Mucosa of descending colon (tissue), 3 donors: Measurements from ENCODE around the gene POU2F2. TPM values are rescaled to one million over a fixed set of nuclear protein-coding genes. Genes with fewer than 3 reads are reported as not detected.

Experiments used
- ATAC-seq: fragments of 200-7000 bp; cut with Tn5 transposase; one replicate; pipeline ENCODE4 v1.9.1; 2020; ENCODE audit warnings: mild to moderate bottlenecking, moderate library complexity
- DNase-seq, 3 donors: peaks; one replicate each; pipeline ENCODE4 v3.0.0-alpha.2; 2020
- H3K36me3 ChIP-seq: fragments of 200-600 bp; one replicate; pipeline ENCODE4 v1.8.0; 2021; ENCODE audit warnings: low read depth, mild to moderate bottlenecking
- H3K4me1 ChIP-seq: fragments of 200-600 bp; one replicate; pipeline ENCODE4 v1.8.0; 2021; ENCODE audit warnings: low read depth, mild to moderate bottlenecking
- H3K4me3 ChIP-seq: fragments of 200-600 bp; one replicate; pipeline ENCODE4 v1.8.0; 2021; ENCODE audit warnings: mild to moderate bottlenecking
- H3K9me3 ChIP-seq: fragments of 200-600 bp; one replicate; pipeline ENCODE4 v1.8.0; 2021; ENCODE audit warnings: mild to moderate bottlenecking
- CTCF ChIP-seq: fragments of 200-600 bp; IDR thresholded peaks from one replicate; pipeline ENCODE4 v1.8.0; 2022; ENCODE audit warnings: antibody characterized with exemption, mild to moderate bottlenecking
- intact Hi-C, 2 donors: fragments of 100-400 bp; cut with DNase I in 1 of 2; cut with micrococcal nuclease in 1 of 2; formaldehyde crosslinking; loops; one replicate each; pipeline versions ENCODE4 v1.11.0 to v1.11.1; 2022; cut with DNase I, micrococcal nuclease
- total RNA-seq, 3 donors: library from RNA; stranded (reverse); fragmentation: NEBNext Ultra II Directional in 2 of 3; extraction: Animal tissue kit (Norgen Biotek cat#: 25700) in 2 of 3; gene quantifications; one replicate each; pipeline versions ENCODE4 v1.2.1 to v1.2.4, GENCODE V29; 2021 to 2023
- donor health status: DM: no; HTN: no; CAD: no; lungs with moderate emphysema.
- donor health status: DM: no; HTN: no; CAD: no.
- donor health status: DM: no; HTN: yes; CAD: no.

Gene POU2F2
- total RNA-seq, 3 donors from 2014 or later = 3.9 to 6.8 (median 6.1) TPM

GRCh38 chr19:42088471-42089190 lies 43.6 kb downstream of the POU2F2 start:
- no peak for TF ChIP-seq CTCF
- Histone ChIP-seq H3K4me1 (peaks cover 13% of the 10 kb centered on the region), H3K4me3 (no peak overlapping the region), H3K9me3 (no peaks in the 10 kb centered on the region), H3K36me3 (no peaks in the 10 kb centered on the region)
- ATAC-seq = no peak
- no peak for DNase-seq
- intact Hi-C loops = no loop called here

- intact Hi-C loops = no loop called here
- Histone ChIP-seq H3K36me3 (no peaks in the 10 kb centered on the region), H3K9me3 (no peaks in the 10 kb centered on the region), H3K4me1 (peaks cover 14% of the 10 kb centered on the region), H3K4me3 (no peak overlapping the region)
- no peak for TF ChIP-seq CTCF
- DNase-seq (no peak), ATAC-seq (no peak)
These were observed 45.3 kb downstream of the POU2F2 start for GRCh38 chr19:42086770-42087550.

GRCh38 chr19:42086188-42086736 lies 46.0 kb downstream of the POU2F2 start:
- no peaks in the 10 kb centered on the region for H3K9me3 ChIP-seq
- H3K4me1 ChIP-seq = peaks cover 12% of the 10 kb centered on the region
- no peak for ATAC-seq
- no peak overlapping the region for H3K4me3 ChIP-seq
- no peak for TF ChIP-seq CTCF
- H3K36me3 ChIP-seq = no peaks in the 10 kb centered on the region
- intact Hi-C loops = no loop called here
- no peak for DNase-seq

- Histone ChIP-seq H3K4me3 (no peak overlapping the region), H3K9me3 (no peaks in the 10 kb centered on the region), H3K4me1 (peaks cover 16% of the 10 kb centered on the region), H3K36me3 (no peaks in the 10 kb centered on the region)
- intact Hi-C loops = no loop called here
- DNase-seq (no peak), ATAC-seq (no peak)
- no peak for TF ChIP-seq CTCF
These were observed 48.7 kb downstream of the POU2F2 start for GRCh38 chr19:42083537-42083936.

GRCh38 chr19:42081584-42082203 lies 50.6 kb downstream of the POU2F2 start:
- intact Hi-C loops = no loop called here
- ATAC-seq (peak; percentile 74), DNase-seq (peak in 1 of 3 donors; percentile 47)
- TF ChIP-seq CTCF = no peak
- no peaks in the 10 kb centered on the region for H3K9me3 ChIP-seq
- H3K4me1 ChIP-seq = peaks cover 30% of the 10 kb centered on the region
- H3K36me3 ChIP-seq = no peaks in the 10 kb centered on the region
- no peak overlapping the region for H3K4me3 ChIP-seq
